OCI-LY3 (cell line): ENCODE measurements around the gene CCDC182.

Source experiments
- H2AFZ ChIP-seq: fragments of 200-600, 300-600 bp; shearing (Covaris generic); 2 replicates; pipeline ENCODE4 v1.6.0; 2014; ENCODE audit warnings: antibody characterized with exemption, low read depth, low read length
- H3K27ac ChIP-seq: fragments of 200-600, 300-600 bp; sonication (generic); 2 replicates; pipeline ENCODE4 v1.5.1; 2014; ENCODE audit warnings: mild to moderate bottlenecking, low read length, moderate library complexity, mixed read lengths
- H3K27me3 ChIP-seq: fragments of 200-600, 300-600 bp; sonication (generic); 2 replicates; pipeline ENCODE4 v1.6.1; 2014; ENCODE audit warnings: low read depth, low read length, mixed read lengths
- H3K36me3 ChIP-seq: fragments of 200-600, 300-600 bp; sonication (generic); replicated peaks from 2 replicates; pipeline ENCODE3; 2014; ENCODE audit warnings: low read depth, low read length, mixed read lengths
- H3K4me1 ChIP-seq: fragments of 300-600, 200-600 bp; sonication (generic); 2 replicates; pipeline ENCODE4 v1.6.1; 2014; ENCODE audit warnings: low read length, mixed read lengths
- H3K4me2 ChIP-seq: fragments of 200-600, 300-600 bp; sonication (generic); 2 replicates; pipeline ENCODE4 v1.6.1; 2014; ENCODE audit warnings: low read length, mixed read lengths
- H3K4me3 ChIP-seq: fragments of 300-600, 200-600 bp; sonication (generic); 2 replicates; pipeline ENCODE4 v1.5.1; 2014; ENCODE audit warnings: antibody characterized with exemption, mild to moderate bottlenecking, low read length, moderate library complexity
- H3K79me2 ChIP-seq: fragments of 300-600, 200-600 bp; shearing (Covaris generic); 2 replicates; pipeline ENCODE4 v1.6.1; 2014; ENCODE audit warnings: mild to moderate bottlenecking, low read length, mixed read lengths
- H3K9ac ChIP-seq: fragments of 300-600, 200-600 bp; shearing (Covaris generic); 2 replicates; pipeline ENCODE4 v1.6.0; 2014; ENCODE audit warnings: mild to moderate bottlenecking, low read length, moderate library complexity
- H3K9me3 ChIP-seq: fragments of 200-600, 300-600 bp; shearing (Covaris generic); 2 replicates; pipeline ENCODE4 v1.6.1; 2014; ENCODE audit warnings: low read length, mixed read lengths; ENCODE audit not compliant: insufficient read depth
- H4K20me1 ChIP-seq: fragments of 200-600, 300-600 bp; sonication (generic); 2 replicates; pipeline ENCODE4 v1.6.1; 2016; ENCODE audit warnings: low read length, mixed read lengths; ENCODE audit not compliant: insufficient read depth
- CTCF ChIP-seq: fragments of 200-600, 300-600 bp; sonication (generic); IDR thresholded peaks from 2 replicates; pipeline ENCODE4 v1.5.1; 2014; ENCODE audit warnings: antibody characterized with exemption, low read length, low read depth
- EZH2phosphoT487 ChIP-seq: fragments of 200-600 bp; shearing (Covaris generic); IDR thresholded peaks from 2 replicates; pipeline ENCODE4 v1.6.1; 2018; ENCODE audit warnings: antibody characterized with exemption, mixed run types, low read depth

Gene CCDC182

GRCh38 chr17:57726213-57726790 is 18.8 kb downstream of the CCDC182 start:
- no peak overlapping the region for H3K27ac ChIP-seq
- TF ChIP-seq CTCF (no peak), EZH2phosphoT487 (no peak)

GRCh38 chr17:57724729-57725125 is 20.4 kb downstream of the CCDC182 start:
- Histone ChIP-seq H3K4me2 (no peak overlapping the region), H3K27me3 (peaks cover 10% of the 10 kb centered on the region; the same call in 1 of the 2 replicates), H3K4me1 (peaks cover 16% of the 10 kb centered on the region), H3K9me3 (no peaks in the 10 kb centered on the region), H3K36me3 (no peaks in the 10 kb centered on the region), H4K20me1 (no peaks in the 10 kb centered on the region), H3K79me2 (no peaks in the 10 kb centered on the region), H3K27ac (no peak overlapping the region), H3K9ac (no peak overlapping the region), H3K4me3 (no peak overlapping the region), H2AFZ (no peak overlapping the region)
- TF ChIP-seq CTCF (no peak), EZH2phosphoT487 (no peak)

More at GRCh38 chr17:57726213-57726790, 18.8 kb downstream of the CCDC182 start:
- H3K9ac ChIP-seq: no peak overlapping the region
- no peaks in the 10 kb centered on the region for H3K9me3 ChIP-seq
- H3K4me2 ChIP-seq: no peak overlapping the region
- H3K4me3 ChIP-seq: no peak overlapping the region
- peaks cover 16% of the 10 kb centered on the region for H3K4me1 ChIP-seq
- H2AFZ ChIP-seq: no peak overlapping the region
- H3K27me3 ChIP-seq: peaks cover 13% of the 10 kb centered on the region
- no peaks in the 10 kb centered on the region for H4K20me1 ChIP-seq
- H3K79me2 ChIP-seq: no peaks in the 10 kb centered on the region
- no peaks in the 10 kb centered on the region for H3K36me3 ChIP-seq

GRCh38 chr17:57724026-57724728 is 20.9 kb downstream of the CCDC182 start:
- Histone ChIP-seq H3K27ac (no peak overlapping the region), H4K20me1 (no peaks in the 10 kb centered on the region), H3K27me3 (peaks cover 10% of the 10 kb centered on the region; the same call in 1 of the 2 replicates), H3K79me2 (no peaks in the 10 kb centered on the region), H3K9me3 (no peaks in the 10 kb centered on the region), H3K4me2 (peak overlapping the region; percentile 63), H2AFZ (0 out of 2 replicates have a peak overlapping the region, but pooled peaks have one; percentile 6), H3K4me3 (peak overlapping the region; percentile 6), H3K4me1 (peaks cover 16% of the 10 kb centered on the region), H3K36me3 (no peaks in the 10 kb centered on the region), H3K9ac (no peak overlapping the region)
- no peak for TF ChIP-seq CTCF
- no peak for TF ChIP-seq EZH2phosphoT487

GRCh38 chr17:57723427-57724025 is 21.6 kb downstream of the CCDC182 start:
- Histone ChIP-seq H3K4me1 (peaks cover 16% of the 10 kb centered on the region), H3K9ac (no peak overlapping the region), H3K9me3 (no peaks in the 10 kb centered on the region), H4K20me1 (no peaks in the 10 kb centered on the region), H2AFZ (0 out of 2 replicates have a peak overlapping the region, but pooled peaks have one; percentile 6), H3K4me3 (peak overlapping the region; percentile 6), H3K79me2 (no peaks in the 10 kb centered on the region), H3K36me3 (no peaks in the 10 kb centered on the region), H3K4me2 (peak overlapping the region; percentile 63), H3K27ac (no peak overlapping the region), H3K27me3 (peaks cover 15% of the 10 kb centered on the region; the same call in 1 of the 2 replicates)
- no peak for TF ChIP-seq EZH2phosphoT487
- TF ChIP-seq CTCF: no peak
